Forelimb muscle (tissue), 1 donor: Measurements from ENCODE around the gene ATP11C. TPM values are rescaled to one million over a fixed set of nuclear protein-coding genes. Genes with fewer than 3 reads are reported as not detected.
"Not testable (repeated sequence)": the region's sequence is repeated elsewhere in the genome, so short reads cannot be mapped to it uniquely, and the experiment has no call there.

Experiments used
- DNase-seq: peaks from one replicate; pipeline ENCODE4 v3.0.0-alpha.2; 2013; ENCODE audit warnings: low read depth
- polyA plus RNA-seq: library from polyadenylated mRNA; unstranded; fragments of 120-200 nt; gene quantifications from one replicate; pipeline ENCODE4 v1.2.1, GENCODE V29; 2013; ENCODE audit not compliant: insufficient read length

ATP11C gene
- polyA plus RNA-seq: 11.5 TPM

- DNase-seq: peak; percentile 45
Measured at GRCh38 chrX:139932901-139933796, at the start of gene ATP11C. Gene ATP11C, minus strand, starts transcription at chrX:139933053. Its CDS starts 1,011 bp downstream, at chrX:139932042.

- DNase-seq: no peak
Measured at GRCh38 chrX:139974471-139974870, 41.6 kb upstream of the ATP11C start.

GRCh38 chrX:139972629-139973624 is 40.1 kb upstream of the ATP11C start:
- DNase-seq: no peak

- DNase-seq: no peak
Measured at GRCh38 chrX:139972113-139972512, 39.3 kb upstream of the ATP11C start.

- no peak for DNase-seq
Measured at GRCh38 chrX:139971394-139971749, 38.5 kb upstream of the ATP11C start.

- DNase-seq: no peak
Measured at GRCh38 chrX:139969286-139969685, 36.4 kb upstream of the ATP11C start.

GRCh38 chrX:139967750-139968149 is 34.9 kb upstream of the ATP11C start:
- no peak for DNase-seq

- DNase-seq: no peak
Measured at GRCh38 chrX:139967300-139967699, 34.4 kb upstream of the ATP11C start.

- not testable (repeated sequence) for DNase-seq
Measured at GRCh38 chrX:139966159-139966558, 33.3 kb upstream of the ATP11C start.

- DNase-seq: no peak
Measured at GRCh38 chrX:139965421-139965820, 32.6 kb upstream of the ATP11C start, which contains the start of gene CXorf66. Gene CXorf66, minus strand, starts transcription at chrX:139965521. Its CDS starts 25 bp downstream, at chrX:139965496.

GRCh38 chrX:139961091-139961490 is 28.2 kb upstream of the ATP11C start:
- DNase-seq: not testable (repeated sequence)

- DNase-seq: no peak
Measured at GRCh38 chrX:139949703-139950102, 16.9 kb upstream of the ATP11C start.

GRCh38 chrX:139945075-139945474 is 12.2 kb upstream of the ATP11C start:
- DNase-seq: no peak

GRCh38 chrX:139936259-139936658 is 3.4 kb upstream of the ATP11C start:
- no peak for DNase-seq

- no peak for DNase-seq
Measured at GRCh38 chrX:139933904-139934303, 1.1 kb upstream of the ATP11C start.

GRCh38 chrX:139932073-139932900 is 566 bp downstream of the ATP11C start:
- no peak for DNase-seq

GRCh38 chrX:139931646-139932072 is 1.2 kb downstream of the ATP11C start:
- no peak for DNase-seq

GRCh38 chrX:139930916-139931645 is 1.8 kb downstream of the ATP11C start:
- no peak for DNase-seq

- no peak for DNase-seq
Measured at GRCh38 chrX:139930401-139930800, 2.5 kb downstream of the ATP11C start.

- no peak for DNase-seq
Measured at GRCh38 chrX:139929876-139930275, 3.0 kb downstream of the ATP11C start.
